GM21423 (cell line): Measurements from ENCODE around the gene DNAH3.

ENCODE experiments used
- ATAC-seq: cut with Tn5 transposase; IDR thresholded peaks from one replicate; pipeline ENCODE4 v1.9.1; 2021; ENCODE audit warnings: mild to moderate bottlenecking, moderate library complexity; ENCODE audit not compliant: unreplicated experiment

Gene DNAH3

DNA sequence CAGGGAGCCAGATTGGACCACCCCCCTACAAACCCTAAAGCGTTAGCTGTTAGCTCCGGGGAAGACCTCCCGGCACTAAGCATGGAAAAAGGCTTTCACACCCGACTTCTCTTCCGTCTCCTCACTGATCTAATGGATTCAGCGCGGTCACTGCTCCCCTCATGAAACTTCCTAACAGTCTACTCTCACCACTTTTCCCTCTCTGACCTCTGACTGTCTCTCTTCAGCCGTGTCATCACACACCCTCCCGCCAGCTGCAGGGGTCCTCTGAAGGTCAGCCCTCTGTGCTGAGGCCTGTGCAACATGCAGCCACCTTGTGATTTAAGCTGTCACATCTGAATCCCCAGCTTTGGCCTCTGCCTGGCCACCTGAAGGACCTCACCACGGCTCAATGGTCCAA lies 234.4 kb downstream of the DNAH3 start:
- no peak for ATAC-seq

DNA sequence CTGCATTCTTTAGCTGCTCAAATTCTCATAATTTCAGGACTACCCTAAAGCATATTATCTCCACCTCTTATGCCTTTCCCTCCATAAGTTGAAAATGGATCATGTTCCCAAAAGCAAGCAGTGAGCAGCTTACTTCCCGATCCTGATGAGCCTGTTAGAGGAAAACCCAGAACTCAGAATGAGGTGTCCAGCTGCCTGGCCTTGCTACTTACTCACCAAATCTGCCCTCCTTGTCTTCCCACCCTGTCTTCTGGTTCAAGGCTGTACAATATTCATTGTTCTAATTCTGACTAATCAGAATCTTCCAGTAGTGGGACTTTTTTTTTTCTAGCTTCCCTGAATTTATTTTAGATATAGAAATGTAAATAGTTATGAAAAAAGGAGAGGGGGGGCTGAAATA lies 239.3 kb downstream of the DNAH3 start:
- ATAC-seq, result no peak

- no peak for ATAC-seq
These were observed 239.8 kb downstream of the DNAH3 start for GRCh38 chr16:20910781-20911321.

- no peak for ATAC-seq
These were observed 244.0 kb downstream of the DNAH3 start for GRCh38 chr16:20906341-20907255.

DNA sequence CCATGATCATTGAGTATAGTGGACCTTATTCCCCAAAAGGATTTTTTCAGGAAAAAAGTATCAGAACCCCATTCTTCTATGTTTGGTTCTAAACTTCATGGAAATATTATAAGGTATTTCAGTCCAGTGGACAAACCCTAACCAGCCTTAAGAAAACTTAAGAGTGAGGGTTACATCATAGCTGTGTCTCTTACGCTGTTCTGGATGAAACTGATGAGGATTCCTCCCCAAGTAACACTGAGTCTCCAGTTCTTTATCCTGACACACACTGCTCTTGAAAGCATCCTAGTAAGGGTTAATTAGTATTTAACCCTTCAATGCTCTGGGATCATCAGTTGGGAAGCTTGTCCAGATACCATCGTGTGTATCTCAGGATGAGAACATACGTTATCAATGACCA lies 245.1 kb downstream of the DNAH3 start:
- no peak for ATAC-seq

- ATAC-seq, result no peak
These were observed 246.1 kb downstream of the DNAH3 start for GRCh38 chr16:20904507-20905081.

DNA sequence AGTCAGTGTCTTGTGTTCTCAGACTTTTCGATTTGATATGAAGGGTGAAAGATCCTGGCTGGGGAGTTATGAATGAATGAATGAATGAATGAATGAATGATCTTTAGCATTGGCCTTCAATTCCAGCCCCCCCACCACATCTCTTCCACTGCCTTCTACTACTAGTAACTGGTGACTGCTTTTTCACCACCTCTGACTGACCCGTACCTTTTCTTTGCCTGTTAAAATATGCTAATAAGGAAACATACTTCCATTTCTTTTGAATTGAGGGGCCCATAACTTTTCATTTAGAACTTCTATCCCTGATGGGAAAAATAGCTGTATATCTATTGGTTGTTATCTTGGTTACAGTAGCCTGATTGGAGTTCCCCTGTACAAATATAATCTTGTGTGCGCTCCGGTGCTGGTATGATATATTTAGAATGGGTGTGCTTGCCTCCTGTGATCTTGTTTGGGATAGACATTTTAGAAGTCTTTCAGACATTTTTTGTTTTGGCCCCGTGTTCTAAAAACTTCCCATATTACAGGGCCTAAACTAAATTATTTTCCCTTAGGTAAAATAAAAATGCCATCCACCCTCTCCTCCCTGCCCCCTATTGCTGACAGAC lies 246.6 kb downstream of the DNAH3 start:
- ATAC-seq, result no peak

DNA sequence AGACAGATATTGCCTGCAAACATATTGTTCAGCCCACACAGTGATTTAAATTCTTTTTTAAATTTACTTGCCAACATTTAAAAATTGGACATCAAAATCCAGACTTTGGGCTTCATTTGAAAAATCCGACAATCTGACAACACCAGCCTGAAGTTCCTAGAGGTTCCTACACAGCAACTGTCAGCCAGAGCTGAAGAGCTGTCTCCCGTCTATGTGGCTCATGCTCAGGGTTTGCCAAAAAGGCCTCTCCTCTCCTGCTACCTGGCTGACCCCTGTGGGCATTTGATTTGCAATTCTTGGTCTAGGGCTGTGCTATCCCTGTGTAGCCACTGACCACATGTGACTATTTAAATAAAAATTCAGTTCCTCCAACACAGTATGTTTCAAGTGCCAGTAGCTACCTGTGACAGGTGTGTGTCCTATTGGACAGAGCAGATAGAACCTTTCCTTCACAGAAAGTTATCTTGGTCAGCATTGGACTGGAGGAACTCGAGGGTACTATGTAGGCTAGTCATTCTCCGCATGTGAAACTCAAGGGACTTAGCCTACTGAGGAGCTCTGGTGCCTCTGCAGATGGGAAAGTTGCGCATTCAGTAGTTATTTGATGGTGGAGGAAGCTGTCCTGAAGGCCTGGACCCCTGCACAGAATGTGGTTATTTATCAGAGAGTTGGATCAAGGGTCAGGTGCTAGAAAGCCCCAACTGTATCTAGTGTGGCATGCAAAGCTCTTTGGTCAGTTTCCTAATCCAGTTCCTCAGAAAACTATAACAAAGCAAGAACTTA lies 247.3 kb downstream of the DNAH3 start:
- ATAC-seq, result no peak

DNA sequence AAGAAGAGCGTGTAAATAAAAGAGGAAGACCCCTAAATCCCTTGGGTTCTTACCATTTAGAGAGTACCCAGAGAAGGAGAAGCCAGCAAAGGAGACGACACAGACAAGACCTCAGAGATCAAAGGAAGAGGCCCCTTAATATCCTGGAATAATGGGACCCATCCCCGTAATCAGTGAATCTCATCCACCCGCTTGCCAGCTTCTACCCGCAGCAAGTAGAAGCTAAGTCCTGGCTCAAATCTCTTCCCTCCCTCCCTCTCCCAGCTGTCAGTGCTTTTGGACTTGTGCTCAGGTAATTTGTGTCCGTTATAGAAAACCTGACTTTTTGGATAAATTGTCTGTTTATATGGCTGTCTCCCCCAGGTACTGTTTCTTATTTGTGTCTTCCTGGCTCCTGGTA lies 248.2 kb downstream of the DNAH3 start:
- no peak for ATAC-seq

GRCh38 chr16:20901436-20902112 lies 249.1 kb downstream of the DNAH3 start:
- no peak for ATAC-seq

DNA sequence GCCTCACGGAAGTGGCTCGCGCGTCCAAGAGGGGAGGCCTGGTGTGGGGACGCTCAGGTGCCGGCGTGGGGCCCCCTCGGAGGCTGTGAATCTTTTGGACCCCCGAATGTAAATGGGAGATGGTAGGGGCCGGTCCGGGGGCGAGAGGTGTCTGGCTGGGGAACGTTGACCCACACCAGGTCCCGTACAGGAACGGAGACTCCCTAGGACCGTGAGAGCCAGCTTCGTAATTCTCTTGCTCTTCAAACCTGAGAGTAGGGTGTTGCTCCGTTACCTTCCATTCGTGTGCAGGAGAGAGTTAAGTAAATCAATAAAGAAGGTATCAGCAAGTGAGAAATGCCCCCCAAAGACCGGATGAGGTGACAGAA lies 249.6 kb downstream of the DNAH3 start:
- ATAC-seq, result no peak

- peak; percentile 70 for ATAC-seq
These were observed 250.2 kb downstream of the DNAH3 start, which contains the start of the genes DCUN1D3 and LYRM1 for GRCh38 chr16:20900299-20901067. Gene DCUN1D3, minus strand, starts transcription at chr16:20900358. Its CDS starts 37,820 bp downstream, at chr16:20862538. Gene LYRM1, plus strand, starts transcription at chr16:20900771. Its CDS starts 14,785 bp downstream, at chr16:20915556.

- no peak for ATAC-seq
These were observed 251.0 kb downstream of the DNAH3 start for GRCh38 chr16:20899477-20900298.

- ATAC-seq, result no peak
These were observed 251.6 kb downstream of the DNAH3 start for GRCh38 chr16:20899071-20899470.

DNA sequence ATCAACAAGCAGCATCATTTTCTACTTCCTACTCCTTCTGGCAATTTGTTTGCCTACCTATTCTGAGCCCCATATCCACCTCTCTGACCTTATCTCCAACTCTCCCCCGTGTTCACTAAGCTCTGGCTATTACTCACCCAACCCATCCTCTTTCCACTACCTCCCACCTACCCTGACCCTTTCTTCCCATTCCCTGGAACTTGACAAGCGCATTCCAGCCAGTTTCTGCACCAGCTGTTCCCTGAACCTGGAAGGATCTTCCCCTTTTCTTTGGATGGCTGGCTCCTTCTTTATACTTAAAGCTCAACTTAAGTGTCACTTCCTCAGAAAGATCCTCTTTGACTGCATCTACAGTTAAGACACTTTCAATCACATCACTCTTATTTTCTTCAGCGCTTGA lies 252.7 kb downstream of the DNAH3 start:
- ATAC-seq, result no peak

- no peak for ATAC-seq
These were observed 253.3 kb downstream of the DNAH3 start for GRCh38 chr16:20897253-20897897.

GRCh38 chr16:20894388-20894787 lies 256.3 kb downstream of the DNAH3 start:
- ATAC-seq, result no peak

- ATAC-seq, result no peak
These were observed 260.9 kb downstream of the DNAH3 start for GRCh38 chr16:20889625-20890275.
